Gastrocnemius medialis (tissue), 4 donors: ENCODE results near the gene TRIOBP.

Experiments
- CTCF ChIP-seq, 5 experiments: fragments of 450-650 bp in 3 of 5; fragments of 200-600 bp in 2 of 5; sonication (generic) in 2 of 5; IDR thresholded peaks in 4 of 5; conservative IDR thresholded peaks in 1 of 5; 1 replicate in 4 of 5; 2 replicates in 1 of 5; pipeline ENCODE4 v1.5.1; 2016 to 2019; ENCODE audit warnings: antibody characterized with exemption in 5 of 5, mild to moderate bottlenecking in 3 of 5, moderate library complexity in 3 of 5
- POLR2A ChIP-seq, 2 donors: fragments of 450-650 bp; IDR thresholded peaks; one replicate each; pipeline ENCODE4 v1.6.1; 2017; ENCODE audit warnings: antibody characterized with exemption in 2 of 2, mild to moderate bottlenecking in 2 of 2, moderate library complexity in 2 of 2

DNA sequence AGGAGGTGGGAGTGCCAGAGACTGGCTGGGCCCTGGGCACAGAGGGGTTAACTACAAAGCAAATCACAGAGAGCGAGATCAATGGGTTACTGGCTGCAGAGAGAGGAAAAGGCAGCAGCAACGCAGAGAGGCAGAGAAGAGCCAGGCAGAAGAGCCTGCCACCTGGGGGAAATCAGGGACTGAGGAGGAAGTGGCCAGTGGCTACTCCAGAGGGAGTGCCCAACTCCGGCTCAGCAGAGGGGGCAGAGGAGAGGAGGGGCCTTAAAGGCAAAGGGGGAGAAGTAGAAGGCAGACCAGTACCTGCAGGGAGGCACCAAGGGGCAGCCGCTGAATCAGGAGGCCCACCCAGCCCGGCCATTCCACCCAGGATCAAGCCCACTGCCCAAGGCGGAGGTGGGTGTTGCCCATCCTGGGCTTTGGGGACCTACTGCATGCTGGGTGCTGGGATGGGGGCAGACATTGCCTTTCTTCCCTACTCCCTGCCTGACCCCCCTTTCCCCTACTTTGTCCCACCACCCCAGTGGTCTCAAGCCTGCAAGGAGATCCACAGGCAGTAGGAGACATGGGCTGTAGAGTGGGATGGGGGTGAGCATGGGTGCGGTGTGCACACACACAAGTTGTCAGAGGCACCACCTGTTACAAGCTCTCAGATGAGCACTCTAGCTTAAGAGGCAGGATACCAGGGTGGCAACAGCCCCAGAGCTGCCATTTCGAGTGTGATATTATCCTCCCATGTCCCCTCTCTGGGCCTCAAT is 125.4 kb downstream of the TRIOBP start:
- no peak for TF ChIP-seq CTCF (IDR thresholded peaks at IDR 0.05 in 4 of 5, conservative IDR thresholded peaks at IDR 0.05 in 1 of 5)
- TF ChIP-seq POLR2A (IDR thresholded peaks at IDR 0.05): no peak
